HG03060 (cell line): ENCODE results near the gene MSRB1.

Source experiments
- ATAC-seq: cut with Tn5 transposase; IDR thresholded peaks from one replicate; pipeline ENCODE4 v1.9.1; 2021; ENCODE audit warnings: low read depth, moderate number of reproducible peaks; ENCODE audit not compliant: unreplicated experiment

MSRB1 gene

GRCh38 chr16:1918351-1919326 is 24.4 kb downstream of the MSRB1 start, which contains the start of gene HS3ST6:
TSS of gene HS3ST6 (minus strand) at chr16:1918415. CDS start at chr16:1918323, 92 bp downstream.
- ATAC-seq, result no peak

- no peak for ATAC-seq
These were observed 25.2 kb downstream of the MSRB1 start for GRCh38 chr16:1917665-1918350.

GRCh38 chr16:1917056-1917664 is 25.8 kb downstream of the MSRB1 start:
- ATAC-seq, result no peak

GRCh38 chr16:1916640-1916990 is 26.4 kb downstream of the MSRB1 start:
- ATAC-seq, result no peak

- no peak for ATAC-seq
These were observed 27.0 kb downstream of the MSRB1 start for GRCh38 chr16:1915732-1916639.

- ATAC-seq, result no peak
These were observed 28.0 kb downstream of the MSRB1 start for GRCh38 chr16:1914988-1915387.

- no peak for ATAC-seq
These were observed 28.9 kb downstream of the MSRB1 start for GRCh38 chr16:1914084-1914608.

GRCh38 chr16:1913327-1914083 is 29.5 kb downstream of the MSRB1 start:
- ATAC-seq, result no peak

- no peak for ATAC-seq
These were observed 30.8 kb downstream of the MSRB1 start for GRCh38 chr16:1912215-1912543.

- no peak for ATAC-seq
These were observed 31.4 kb downstream of the MSRB1 start for GRCh38 chr16:1911467-1912214.

GRCh38 chr16:1909561-1910231 is 33.3 kb downstream of the MSRB1 start:
- no peak for ATAC-seq

GRCh38 chr16:1908983-1909382 is 34.0 kb downstream of the MSRB1 start:
- ATAC-seq, result no peak

GRCh38 chr16:1908184-1908583 is 34.8 kb downstream of the MSRB1 start:
- no peak for ATAC-seq

GRCh38 chr16:1907226-1907860 is 35.7 kb downstream of the MSRB1 start:
- no peak for ATAC-seq

GRCh38 chr16:1906846-1907165 is 36.2 kb downstream of the MSRB1 start:
- ATAC-seq, result no peak

GRCh38 chr16:1906055-1906845 is 36.7 kb downstream of the MSRB1 start:
- no peak for ATAC-seq
